Measurements from ENCODE around the gene COQ8B. TPM values are rescaled to one million over a fixed set of nuclear protein-coding genes. Genes with fewer than 3 reads are reported as not detected.

Gene COQ8B
- total RNA-seq, 5 donors from 2014 or later (not counting 1 experiment from before 2014, with no cell fraction given) = 30.8 to 60.1 (median 53.9) TPM

DNA sequence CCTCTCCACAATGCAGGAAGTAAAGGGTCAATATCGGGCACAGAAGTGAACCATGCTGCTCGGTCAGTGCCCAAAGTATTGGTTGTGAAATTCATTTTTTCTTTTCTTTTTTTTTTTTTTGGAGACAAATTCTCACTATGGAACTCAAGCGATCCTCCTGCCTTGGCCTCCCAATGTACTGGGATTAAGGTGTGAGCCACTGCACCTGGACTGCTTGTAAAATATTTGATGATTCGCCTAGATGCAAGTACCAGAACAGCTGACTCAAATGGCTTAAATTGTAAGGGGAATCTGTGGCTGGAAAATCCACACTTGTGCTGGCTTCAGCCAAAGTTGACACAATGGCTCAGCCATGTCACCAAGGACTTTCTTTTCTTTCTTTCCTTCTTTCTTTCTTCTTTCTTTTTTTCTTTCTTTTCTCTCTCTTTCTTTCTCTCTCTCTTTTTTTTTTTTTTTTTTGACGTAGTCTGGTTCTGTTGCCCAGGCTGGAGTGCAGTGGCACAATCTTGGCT, 69.9 kb downstream of the COQ8B start:
- Histone ChIP-seq H3K27me3 (replicated peaks in 1 of 2; ENCODE audit: control insufficient read depth in 2 of 2, extremely low read depth in 1 of 2, insufficient read depth in 2 of 2, low read length in 1 of 2) (peaks cover 0 to 14% of the 10 kb centered on the region in 2 experiments), H3K9me3 (no peaks in the 10 kb centered on the region), H3K27ac (ENCODE audit: low read length) (no peak overlapping the region), H3K4me1 (ENCODE audit: control insufficient read depth in 1 of 2, extremely low read depth in 1 of 2, insufficient read depth in 2 of 2, low read length in 2 of 2) (no peaks in the 10 kb centered on the region), H3K36me3 (ENCODE audit: control insufficient read depth in 2 of 2, extremely low read depth in 1 of 2, insufficient read depth in 1 of 2, low read length in 1 of 2) (no peaks in the 10 kb centered on the region), H3K4me3 (ENCODE audit: control insufficient read depth in 1 of 2, extremely low read depth in 1 of 2, low read length in 1 of 2) (no peak overlapping the region)
- peaks cover 0 to 3% (median 0%) of the 10 kb centered on the region in 3 donors for H3K4me1 Mint-ChIP-seq
- H3K4me3 Mint-ChIP-seq = no peak overlapping the region
- no peak overlapping the region for H3K27ac Mint-ChIP-seq
- DNase-seq (no peak), ATAC-seq (replicated peaks in 1 of 4) (no peak)
- CTCF ChIA-PET = interaction anchor here in 1 of 2 donors (0.7 to 1.1 kb wide), 2 partner anchors 43 to 140 kb away, joined by 3 read pairs; no protein-coding TSS in a partner anchor
- no CpG with 5 or more reads among the region's 5 CpGs for WGBS (ENCODE audit: insufficient coverage)
- H3K36me3 Mint-ChIP-seq = no peaks in the 10 kb centered on the region
- H3K27me3 Mint-ChIP-seq = peaks cover 4 to 7% of the 10 kb centered on the region in 2 donors
- POLR2A ChIA-PET = no interaction called here
- no peaks in the 10 kb centered on the region for H3K9me3 Mint-ChIP-seq

DNA sequence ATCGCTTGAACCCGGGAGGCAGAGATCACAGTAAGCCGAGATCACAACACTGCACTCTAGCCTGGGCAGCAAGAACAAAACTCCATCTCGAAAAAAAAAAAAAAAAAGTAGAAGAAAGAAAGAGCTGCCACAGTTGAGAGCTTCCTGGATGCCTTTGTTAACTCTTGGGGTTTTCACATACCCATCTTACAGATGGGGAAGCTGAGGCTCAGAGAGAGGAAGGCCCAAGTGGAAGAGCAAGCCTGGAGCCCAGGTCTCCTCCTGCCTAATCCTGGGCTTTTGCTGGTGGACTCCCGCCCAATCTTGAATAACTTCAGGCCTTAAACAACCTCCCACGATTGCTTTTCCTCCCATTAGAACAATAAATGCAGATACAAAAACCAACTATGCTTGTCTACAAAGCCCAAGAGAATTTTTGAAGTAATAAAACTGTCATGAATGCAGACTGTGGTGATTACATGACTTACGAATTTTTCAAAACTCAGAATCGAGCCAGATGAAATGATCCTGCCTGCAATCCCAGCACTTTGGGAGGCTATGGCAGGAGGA, 73.9 kb downstream of the COQ8B start:
- peaks cover 5 to 17% (median 12%) of the 10 kb centered on the region in 3 donors for H3K4me1 Mint-ChIP-seq
- peaks cover 4 to 10% of the 10 kb centered on the region in 2 donors for H3K27me3 Mint-ChIP-seq
- CTCF ChIA-PET = interaction anchor here (0.6 to 0.7 kb wide), 2 partner anchors 225 to 608 kb away, joined by 3 read pairs; no protein-coding TSS in a partner anchor
- POLR2A ChIA-PET = interaction anchor here (0.6 to 0.7 kb wide), 3 partner anchors 71 to 1013 kb away, joined by 4 to 7 read pairs (median 4); no protein-coding TSS in a partner anchor
- Histone ChIP-seq H3K27me3 (replicated peaks in 1 of 2; ENCODE audit: control insufficient read depth in 2 of 2, extremely low read depth in 1 of 2, insufficient read depth in 2 of 2, low read length in 1 of 2) (peaks cover 0 to 24% of the 10 kb centered on the region in 2 experiments), H3K9me3 (no peaks in the 10 kb centered on the region), H3K36me3 (ENCODE audit: control insufficient read depth in 2 of 2, extremely low read depth in 1 of 2, insufficient read depth in 1 of 2, low read length in 1 of 2) (no peaks in the 10 kb centered on the region), H3K4me1 (ENCODE audit: control insufficient read depth in 1 of 2, extremely low read depth in 1 of 2, insufficient read depth in 2 of 2, low read length in 2 of 2) (peaks cover 6 to 9% of the 10 kb centered on the region in 2 experiments), H3K27ac (ENCODE audit: low read length) (no peak overlapping the region), H3K4me3 (ENCODE audit: control insufficient read depth in 1 of 2, extremely low read depth in 1 of 2, low read length in 1 of 2) (no peak overlapping the region)
- no peak overlapping the region for H3K27ac Mint-ChIP-seq
- ATAC-seq (replicated peaks in 1 of 4) = no peak
- no peak for DNase-seq
- no peaks in the 10 kb centered on the region for H3K9me3 Mint-ChIP-seq
- 93% methylated on average over 2 of the region's 8 CpGs for WGBS (ENCODE audit: insufficient coverage)
- no peak overlapping the region for H3K4me3 Mint-ChIP-seq
- H3K36me3 Mint-ChIP-seq = no peaks in the 10 kb centered on the region

DNA sequence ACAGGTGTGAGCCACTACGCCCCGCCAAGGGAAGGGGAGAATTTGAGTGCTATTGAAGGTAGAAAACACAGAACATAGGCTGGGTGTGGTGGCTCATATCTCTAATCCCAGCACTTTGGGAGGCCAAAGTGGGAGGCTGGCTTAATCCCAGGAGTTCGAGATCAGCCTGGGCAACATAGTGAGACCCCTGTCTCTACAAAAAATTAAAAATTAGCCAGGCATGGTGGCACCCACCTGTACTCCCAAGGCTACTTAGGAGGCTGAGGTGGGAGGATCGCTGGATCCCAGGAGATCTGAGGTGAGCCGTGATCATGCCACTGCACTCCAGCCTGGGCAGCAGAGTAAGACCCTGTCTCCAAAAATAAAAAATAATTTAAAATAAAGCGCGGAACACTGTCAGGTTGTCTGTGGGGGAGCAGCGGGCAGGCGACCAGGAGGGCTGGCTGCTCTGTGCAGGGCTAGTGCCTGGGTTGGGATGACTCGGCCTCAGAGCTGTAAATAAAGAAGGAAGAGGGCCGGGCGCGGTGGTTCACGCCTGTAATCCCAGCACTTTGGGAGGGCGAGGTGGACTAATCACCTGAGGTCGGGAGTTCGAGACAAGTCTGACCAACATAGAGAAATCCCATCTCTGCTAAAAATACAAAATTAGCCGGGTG, 74.5 kb downstream of the COQ8B start:
- ChIA-PET CTCF (interaction anchor here in 1 of 2 donors (0.7 kb wide), 1 partner anchor 225 kb away, joined by 3 read pairs; no protein-coding TSS in a partner anchor), POLR2A (no interaction called here)
- Histone ChIP-seq H3K4me1 (ENCODE audit: control insufficient read depth in 1 of 2, extremely low read depth in 1 of 2, insufficient read depth in 2 of 2, low read length in 2 of 2) (peaks cover 6 to 9% of the 10 kb centered on the region in 2 experiments), H3K4me3 (ENCODE audit: control insufficient read depth in 1 of 2, extremely low read depth in 1 of 2, low read length in 1 of 2) (no peak overlapping the region), H3K9me3 (no peaks in the 10 kb centered on the region), H3K36me3 (ENCODE audit: control insufficient read depth in 2 of 2, extremely low read depth in 1 of 2, insufficient read depth in 1 of 2, low read length in 1 of 2) (no peaks in the 10 kb centered on the region), H3K27ac (ENCODE audit: low read length) (no peak overlapping the region), H3K27me3 (replicated peaks in 1 of 2; ENCODE audit: control insufficient read depth in 2 of 2, extremely low read depth in 1 of 2, insufficient read depth in 2 of 2, low read length in 1 of 2) (peaks cover 0 to 24% of the 10 kb centered on the region in 2 experiments)
- Mint-ChIP-seq H3K4me1 (peaks cover 5 to 17% (median 12%) of the 10 kb centered on the region in 3 donors), H3K27me3 (peaks cover 4 to 10% of the 10 kb centered on the region in 2 donors), H3K4me3 (no peak overlapping the region), H3K27ac (no peak overlapping the region), H3K9me3 (no peaks in the 10 kb centered on the region), H3K36me3 (no peaks in the 10 kb centered on the region)
- ATAC-seq (replicated peaks in 1 of 4) (no peak), DNase-seq (no peak)
- WGBS (ENCODE audit: insufficient coverage) = 88% methylated on average over 6 of the region's 18 CpGs

Other genes with a start within 250 kb of the COQ8B start
- 1 to 10 TPM in 1 of 5 donors, under 1 TPM in 4; 0.37 to 1.2 (median 0.66) TPM for gene SPTBN4, start 249.9 kb downstream of the COQ8B start, total RNA-seq
- 100 to 1,000 TPM; 117 to 153 (median 142) TPM for gene SHKBP1, start 140.0 kb downstream of the COQ8B start, total RNA-seq
- gene LTBP4, start 115.5 kb downstream of the COQ8B start, total RNA-seq = 100 to 1,000 TPM in 4 of 5 donors, 10 to 100 TPM in 1; 90.9 to 215 (median 160) TPM
- gene NUMBL, start 26.2 kb downstream of the COQ8B start, total RNA-seq = 10 to 100 TPM in 3 of 5 donors, 1 to 10 TPM in 2; 7.1 to 19.0 (median 13.1) TPM
- gene ITPKC, start 226 bp upstream of the COQ8B start, total RNA-seq = 10 to 100 TPM in 1 of 5 donors, 1 to 10 TPM in 4; 5.9 to 11.8 (median 9.3) TPM
- 1 to 10 TPM; 4.7 to 8.3 (median 6.8) TPM for gene ACTMAP, start 33.6 kb upstream of the COQ8B start, total RNA-seq
- 100 to 1,000 TPM in 1 of 5 donors, 10 to 100 TPM in 4; 65.2 to 101 (median 79.1) TPM for gene SNRPA, start 34.3 kb upstream of the COQ8B start, total RNA-seq
- gene MIA, start 58.6 kb upstream of the COQ8B start, total RNA-seq = 1 to 10 TPM in 4 of 5 donors, not detected in 1; 1.5 to 5.2 (median 4.1) TPM
- gene RAB4B, start 61.4 kb upstream of the COQ8B start, total RNA-seq = 10 to 100 TPM; 42.4 to 77.9 (median 63.2) TPM
- gene EGLN2, start 82.3 kb upstream of the COQ8B start, total RNA-seq = 100 to 1,000 TPM; 150 to 234 (median 224) TPM
- 1 to 10 TPM in 1 of 5 donors, under 1 TPM in 2, not detected in 2; 0.59 to 1.1 (median 0.66) TPM for gene CYP2A6, start 133.6 kb upstream of the COQ8B start, total RNA-seq
- gene CYP2A7, start 165.3 kb upstream of the COQ8B start, total RNA-seq = not detected

Measured in T-cell (primary cell).